Measurements from ENCODE around the gene ALDOA. TPM values are rescaled to one million over a fixed set of nuclear protein-coding genes. Genes with fewer than 3 reads are reported as not detected.
"Not testable (repeated sequence)": the region's sequence is repeated elsewhere in the genome, so short reads cannot be mapped to it uniquely, and the experiment has no call there.

Gene ALDOA
- total RNA-seq, 1 experiment from 2014 or later = 1,165 TPM

- H3K36me3 Mint-ChIP-seq (ENCODE audit: insufficient read depth, unreplicated experiment) = no peaks in the 10 kb centered on the region
- H3K4me1 Mint-ChIP-seq (ENCODE audit: insufficient read depth, unreplicated experiment) = no peaks in the 10 kb centered on the region
- H3K27ac Mint-ChIP-seq (ENCODE audit: low read depth, unreplicated experiment) = no peak overlapping the region
- CTCF ChIA-PET = interaction anchor here (0.5 to 3.7 kb wide), 49 partner anchors 10 to 1170 kb away, joined by 3 to 43 read pairs (median 4); partner anchors contain the start of genes ASPHD1, C16orf92, KCTD13 and MVP
- peak; percentile 84 for TF ChIP-seq CTCF (IDR thresholded peaks at IDR 0.05; ENCODE audit: unreplicated experiment)
- no peak overlapping the region for H3K4me3 Mint-ChIP-seq (ENCODE audit: unreplicated experiment)
- intact Hi-C loops (cut with micrococcal nuclease) = no loop called here
- H3K9me3 Mint-ChIP-seq (ENCODE audit: unreplicated experiment) = no peaks in the 10 kb centered on the region
- DNase-seq (ENCODE audit: unreplicated experiment) = peak; percentile 72
- no TSS peak for BruUV-seq (replicated peaks)
- POLR2A ChIA-PET = interaction anchor here (0.5 to 1.3 kb wide), 9 partner anchors 10 to 164 kb away, joined by 3 to 5 read pairs (median 3); partner anchors contain the start of gene ALDOA
- peaks cover 34% of the 10 kb centered on the region for H3K27me3 Mint-ChIP-seq (ENCODE audit: insufficient read depth, unreplicated experiment)
Observed at GRCh38 chr16:30032083-30032819, 33.3 kb upstream of the ALDOA start.

DNA sequence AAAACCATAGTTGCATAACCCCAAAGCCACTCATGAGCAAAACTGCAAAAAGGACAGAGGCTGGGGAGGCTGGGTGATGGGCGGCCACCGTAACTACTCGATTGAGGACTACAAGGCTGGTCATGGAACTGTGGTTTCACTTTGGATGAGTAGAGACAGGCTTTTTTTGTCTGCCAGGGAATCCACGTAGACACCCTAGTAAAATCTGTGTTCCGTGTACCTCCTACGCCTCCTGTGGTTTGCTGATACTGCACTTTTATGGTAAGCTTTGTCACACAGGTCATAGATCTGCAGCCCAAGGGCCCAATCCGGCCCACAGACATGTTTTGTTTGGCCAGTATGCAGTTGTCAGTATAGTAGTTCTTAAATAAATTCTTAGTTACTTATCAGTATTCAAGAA, 32.3 kb upstream of the ALDOA start:
- H3K27me3 Mint-ChIP-seq (ENCODE audit: insufficient read depth, unreplicated experiment) = peaks cover 24% of the 10 kb centered on the region
- POLR2A ChIA-PET = interaction anchor here (0.7 kb wide), 1 partner anchor 225 kb away, joined by 3 read pairs; no protein-coding TSS in a partner anchor
- CTCF ChIA-PET = interaction anchor here (0.5 to 3.7 kb wide), 13 partner anchors 9 to 401 kb away, joined by 3 to 43 read pairs (median 4); partner anchors contain the start of gene TMEM219
- no peak for TF ChIP-seq CTCF (IDR thresholded peaks at IDR 0.05; ENCODE audit: unreplicated experiment)
- H3K36me3 Mint-ChIP-seq (ENCODE audit: insufficient read depth, unreplicated experiment) = no peaks in the 10 kb centered on the region
- no peaks in the 10 kb centered on the region for H3K9me3 Mint-ChIP-seq (ENCODE audit: unreplicated experiment)
- BruUV-seq (replicated peaks) = no TSS peak
- no peaks in the 10 kb centered on the region for H3K4me1 Mint-ChIP-seq (ENCODE audit: insufficient read depth, unreplicated experiment)
- no peak overlapping the region for H3K4me3 Mint-ChIP-seq (ENCODE audit: unreplicated experiment)
- no peak overlapping the region for H3K27ac Mint-ChIP-seq (ENCODE audit: low read depth, unreplicated experiment)
- DNase-seq (ENCODE audit: unreplicated experiment) = no peak
- intact Hi-C loops (cut with micrococcal nuclease) = no loop called here

DNA sequence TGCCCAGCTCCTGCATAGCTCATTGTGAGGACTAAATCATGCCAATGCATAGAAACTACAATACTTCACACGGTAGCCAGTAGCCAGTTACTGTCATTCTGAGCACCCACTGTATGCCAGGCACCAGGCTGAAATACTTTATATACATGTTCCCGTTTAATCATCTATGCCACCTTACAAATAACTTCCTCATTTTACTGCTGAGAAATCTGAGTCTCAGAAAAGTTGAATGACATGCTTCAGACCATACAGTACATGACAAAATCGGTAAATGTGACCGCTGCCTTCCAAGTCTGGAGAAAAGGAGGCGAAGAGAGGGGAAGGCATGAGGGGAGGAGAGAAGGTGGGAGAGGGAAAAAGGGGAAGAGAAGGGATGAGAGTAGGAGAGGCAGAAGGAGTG, 25.3 kb upstream of the ALDOA start:
- CTCF ChIA-PET = interaction anchor here (5.6 kb wide), 1 partner anchor 8 kb away, joined by 43 read pairs; the partner anchor contains the start of gene TLCD3B
- Mint-ChIP-seq H3K4me3 (ENCODE audit: unreplicated experiment) (no peak overlapping the region), H3K36me3 (ENCODE audit: insufficient read depth, unreplicated experiment) (no peaks in the 10 kb centered on the region), H3K27ac (ENCODE audit: low read depth, unreplicated experiment) (no peak overlapping the region), H3K27me3 (ENCODE audit: insufficient read depth, unreplicated experiment) (no peaks in the 10 kb centered on the region), H3K4me1 (ENCODE audit: insufficient read depth, unreplicated experiment) (no peaks in the 10 kb centered on the region), H3K9me3 (ENCODE audit: unreplicated experiment) (no peaks in the 10 kb centered on the region)
- no peak for TF ChIP-seq CTCF (IDR thresholded peaks at IDR 0.05; ENCODE audit: unreplicated experiment)
- POLR2A ChIA-PET = interaction anchor here (1.6 kb wide), 1 partner anchor 25 kb away, joined by 8 read pairs; the partner anchor contains the start of gene ALDOA
- intact Hi-C loops (cut with micrococcal nuclease) = no loop called here
- no TSS peak for BruUV-seq (replicated peaks)
- no peak for DNase-seq (ENCODE audit: unreplicated experiment)

- H3K4me3 Mint-ChIP-seq (ENCODE audit: unreplicated experiment); H3K36me3 Mint-ChIP-seq (ENCODE audit: insufficient read depth, unreplicated experiment); POLR2A ChIA-PET; DNase-seq (ENCODE audit: unreplicated experiment); intact Hi-C loops (cut with micrococcal nuclease); H3K27ac Mint-ChIP-seq (ENCODE audit: low read depth, unreplicated experiment); H3K9me3 Mint-ChIP-seq (ENCODE audit: unreplicated experiment); H3K4me1 Mint-ChIP-seq (ENCODE audit: insufficient read depth, unreplicated experiment); BruUV-seq (replicated peaks); H3K27me3 Mint-ChIP-seq (ENCODE audit: insufficient read depth, unreplicated experiment): not testable (repeated sequence)
- CTCF ChIA-PET = interaction anchor here (1.1 to 5.6 kb wide), 4 partner anchors 8 to 119 kb away, joined by 3 to 43 read pairs (median 5); partner anchors contain the start of gene TLCD3B
Observed at GRCh38 chr16:30040690-30041089, 24.9 kb upstream of the ALDOA start.

Measured in MCF 10A (cell line).